NCI-H187 treated with DMSO at 0.1 percent for 48 hours (cell line): ENCODE measurements around the gene CDH8.

ENCODE experiments used
- DNase-seq: peaks from one replicate; lab custom pipeline; 2025; lab: John Stamatoyannopoulos, UW

The CDH8 gene

GRCh38 chr16:62033065-62033464 is 3.2 kb downstream of the CDH8 start:
- no peak for DNase-seq

- DNase-seq, result no peak
Observed at GRCh38 chr16:62029947-62030346, 6.3 kb downstream of the CDH8 start.

GRCh38 chr16:62022688-62023087 is 13.6 kb downstream of the CDH8 start:
- DNase-seq, result no peak

GRCh38 chr16:62021161-62021581 is 15.1 kb downstream of the CDH8 start:
- DNase-seq, result no peak

- no peak for DNase-seq
Observed at GRCh38 chr16:62020681-62021080, 15.6 kb downstream of the CDH8 start.

GRCh38 chr16:62019851-62020250 is 16.4 kb downstream of the CDH8 start:
- DNase-seq, result no peak

GRCh38 chr16:62018301-62019060 is 17.8 kb downstream of the CDH8 start:
- DNase-seq, result no peak

- DNase-seq, result no peak
Observed at GRCh38 chr16:62014319-62014923, 21.8 kb downstream of the CDH8 start.

GRCh38 chr16:62010186-62010585 is 26.1 kb downstream of the CDH8 start:
- DNase-seq, result no peak

GRCh38 chr16:61998460-61998859 is 37.8 kb downstream of the CDH8 start:
- no peak for DNase-seq

- DNase-seq, result no peak
Observed at GRCh38 chr16:61993108-61993507, 43.1 kb downstream of the CDH8 start.

- DNase-seq, result no peak
Observed at GRCh38 chr16:61987474-61988012, 48.7 kb downstream of the CDH8 start.

- no peak for DNase-seq
Observed at GRCh38 chr16:61969077-61969382, 67.2 kb downstream of the CDH8 start.

- no peak for DNase-seq
Observed at GRCh38 chr16:61968242-61969076, 67.8 kb downstream of the CDH8 start.

- no peak for DNase-seq
Observed at GRCh38 chr16:61957075-61957855, 79.0 kb downstream of the CDH8 start.

GRCh38 chr16:61952841-61953240 is 83.4 kb downstream of the CDH8 start:
- DNase-seq, result no peak

GRCh38 chr16:61948414-61948813 is 87.8 kb downstream of the CDH8 start:
- DNase-seq, result no peak

- no peak for DNase-seq
Observed at GRCh38 chr16:61946019-61946418, 90.2 kb downstream of the CDH8 start.

- no peak for DNase-seq
Observed at GRCh38 chr16:61945511-61945910, 90.7 kb downstream of the CDH8 start.

GRCh38 chr16:61944004-61944403 is 92.2 kb downstream of the CDH8 start:
- DNase-seq, result no peak

GRCh38 chr16:61940611-61941010 is 95.6 kb downstream of the CDH8 start:
- DNase-seq, result no peak

GRCh38 chr16:61937646-61938045 is 98.6 kb downstream of the CDH8 start:
- DNase-seq, result no peak
